Activated B cell treated with CpG ODN at 0.5 μM for 24 hours (primary cell): ENCODE results near the gene ENTHD1. TPM values are rescaled to one million over a fixed set of nuclear protein-coding genes. Genes with fewer than 3 reads are reported as not detected.
"Not testable (repeated sequence)": the region's sequence is repeated elsewhere in the genome, so short reads cannot be mapped to it uniquely, and the experiment has no call there.

Experiments
- ATAC-seq: fragments of 200-7000 bp; cut with Tn5 transposase; one replicate; pipeline ENCODE4 v1.10.0; 2021; ENCODE audit warnings: low read depth, mild to moderate bottlenecking, moderate library complexity
- CTCF ChIA-PET: fragments of 350-600 bp; sonication (Branson Sonifier 250); formaldehyde crosslinking; loops from one replicate; lab custom pipeline; 2021; ENCODE audit warnings: antibody characterized with exemption; lab: Charles Lee
- POLR2A ChIA-PET: fragments of 350-600 bp; sonication (Branson Sonifier 250); formaldehyde crosslinking; loops from one replicate; lab custom pipeline; 2021; ENCODE audit warnings: antibody characterized with exemption; lab: Charles Lee
- DNase-seq: peaks from one replicate; pipeline ENCODE4 v3.0.0; 2022
- H3K27ac Mint-ChIP-seq: one replicate; pipeline ENCODE4 v1.8.0; 2020; ENCODE audit warnings: mixed read lengths
- H3K27me3 Mint-ChIP-seq: one replicate; pipeline ENCODE4 v1.8.0; 2021; ENCODE audit warnings: mixed read lengths
- H3K36me3 Mint-ChIP-seq: one replicate; pipeline ENCODE4 v1.8.0; 2021; ENCODE audit warnings: low read depth, mixed read lengths
- H3K4me1 Mint-ChIP-seq: one replicate; pipeline ENCODE4 v1.8.0; 2021; ENCODE audit warnings: mixed read lengths
- H3K4me3 Mint-ChIP-seq: one replicate; pipeline ENCODE4 v1.8.0; 2020; ENCODE audit warnings: mild to moderate bottlenecking, mixed read lengths
- H3K9me3 Mint-ChIP-seq: one replicate; pipeline ENCODE4 v1.8.0; 2020; ENCODE audit warnings: mixed read lengths
- CTCF ChIP-seq: fragments of 200-600 bp; IDR thresholded peaks from one replicate; pipeline ENCODE4 v1.8.0; 2022; ENCODE audit warnings: antibody characterized with exemption, mild to moderate bottlenecking
- intact Hi-C: fragments of 100-400 bp; cut with micrococcal nuclease; formaldehyde crosslinking; loops from one replicate; pipeline ENCODE4 v1.15.1; 2024
- total RNA-seq: library from RNA; stranded (reverse); gene quantifications from 2 replicates; pipeline ENCODE4 v1.2.3, GENCODE V29; 2022

ENTHD1 gene
- total RNA-seq, 1 donor from 2014 or later: not detected

- intact Hi-C loops: loop anchor here (5.0 kb wide), 1 partner anchor 33 kb away; no protein-coding TSS in a partner anchor
- POLR2A ChIA-PET: no interaction called here
- no peaks in the 10 kb centered on the region for H3K9me3 Mint-ChIP-seq
- no peaks in the 10 kb centered on the region for H3K27me3 Mint-ChIP-seq
- H3K36me3 Mint-ChIP-seq: no peaks in the 10 kb centered on the region
- H3K4me3 Mint-ChIP-seq: no peak overlapping the region
- no peak for TF ChIP-seq CTCF
- CTCF ChIA-PET: no interaction called here
- H3K27ac Mint-ChIP-seq: no peak overlapping the region
- no peak for DNase-seq
- no peak for ATAC-seq
- H3K4me1 Mint-ChIP-seq: peaks cover 26% of the 10 kb centered on the region
Measured at GRCh38 chr22:39895682-39896081, 2.1 kb upstream of the ENTHD1 start.

- no peak for ATAC-seq
- CTCF ChIA-PET: no interaction called here
- H3K4me1 Mint-ChIP-seq: peaks cover 16% of the 10 kb centered on the region
Measured at GRCh38 chr22:39894554-39895092, 1.1 kb upstream of the ENTHD1 start.

GRCh38 chr22:39889924-39890323 lies 3.6 kb downstream of the ENTHD1 start:
- H3K27ac Mint-ChIP-seq, intact Hi-C loops, H3K9me3 Mint-ChIP-seq, DNase-seq, ATAC-seq, H3K27me3 Mint-ChIP-seq, POLR2A ChIA-PET, CTCF ChIA-PET, H3K4me1 Mint-ChIP-seq, H3K4me3 Mint-ChIP-seq, H3K36me3 Mint-ChIP-seq: not testable (repeated sequence)

More at GRCh38 chr22:39894554-39895092, 1.1 kb upstream of the ENTHD1 start:
- intact Hi-C loops: loop anchor here (5.0 kb wide), 1 partner anchor 32 kb away; no protein-coding TSS in a partner anchor
- Mint-ChIP-seq H3K36me3 (no peaks in the 10 kb centered on the region), H3K27ac (no peak overlapping the region), H3K4me3 (no peak overlapping the region), H3K27me3 (no peaks in the 10 kb centered on the region), H3K9me3 (no peaks in the 10 kb centered on the region)
- POLR2A ChIA-PET: no interaction called here
- no peak for DNase-seq
- no peak for TF ChIP-seq CTCF

- H3K9me3 Mint-ChIP-seq: no peaks in the 10 kb centered on the region
- no peak for DNase-seq
- no peak for TF ChIP-seq CTCF
- H3K4me1 Mint-ChIP-seq: no peaks in the 10 kb centered on the region
- intact Hi-C loops: no loop called here
- ChIA-PET CTCF (no interaction called here), POLR2A (no interaction called here)
- no peak for ATAC-seq
- no peak overlapping the region for H3K27ac Mint-ChIP-seq
- H3K36me3 Mint-ChIP-seq: no peaks in the 10 kb centered on the region
- no peak overlapping the region for H3K4me3 Mint-ChIP-seq
- no peaks in the 10 kb centered on the region for H3K27me3 Mint-ChIP-seq
Measured at GRCh38 chr22:39883057-39883456, 10.5 kb downstream of the ENTHD1 start.

- Mint-ChIP-seq H3K4me1 (no peaks in the 10 kb centered on the region), H3K9me3 (no peaks in the 10 kb centered on the region), H3K4me3 (no peak overlapping the region), H3K27ac (no peak overlapping the region), H3K27me3 (no peaks in the 10 kb centered on the region), H3K36me3 (no peaks in the 10 kb centered on the region)
- intact Hi-C loops: no loop called here
- DNase-seq (no peak), ATAC-seq (no peak)
- CTCF ChIA-PET: no interaction called here
- TF ChIP-seq CTCF: no peak
- POLR2A ChIA-PET: interaction anchor here (0.6 kb wide), 1 partner anchor 295 kb away, joined by 3 read pairs; no protein-coding TSS in a partner anchor
Measured at GRCh38 chr22:39880722-39881121, 12.8 kb downstream of the ENTHD1 start.
